Endothelial cell of umbilical vein (primary cell): ENCODE data around the gene VEGFA. TPM values are rescaled to one million over a fixed set of nuclear protein-coding genes. Genes with fewer than 3 reads are reported as not detected.

Experiments used
- BruUV-seq: library from RNA; stranded (reverse); fragments of 400-500 nt; replicated peaks from 2 replicates; lab custom pipeline; 2021; lab: Mats Ljungman, UMichigan
- CTCF ChIA-PET: fragments of 300-600, 350-600 bp; sonication (Branson Sonifier 250); formaldehyde crosslinking; loops from one replicate; lab custom pipeline; 2021; ENCODE audit warnings: antibody characterized with exemption, inconsistent platforms; lab: Charles Lee
- POLR2A ChIA-PET: fragments of 300-600, 350-600 bp; sonication (Branson Sonifier 250); formaldehyde crosslinking; loops from one replicate; lab custom pipeline; 2021; ENCODE audit warnings: antibody characterized with exemption, inconsistent platforms; lab: Charles Lee
- DNase-seq: peaks from one replicate; pipeline ENCODE4 v3.0.0-alpha.2; 2011; ENCODE audit warnings: low read depth, low spot score
- FAIRE-seq: peaks from 2 replicates; lab custom pipeline; 2011; peaks lifted over from hg19 to GRCh38; lab: Jason Lieb, UNC
- H2AFZ ChIP-seq: 2 replicates; pipeline ENCODE4 v1.6.0; 2012; ENCODE audit warnings: low read depth, low read length, control low read depth, inconsistent platforms
- H3K27ac ChIP-seq: 2 replicates; pipeline ENCODE4 v1.5.1; 2011; ENCODE audit warnings: low read depth, mild to moderate bottlenecking, control low read depth, low read length, moderate library complexity; ENCODE audit not compliant: insufficient read depth
- H3K27me3 ChIP-seq, 2 experiments: 2 replicates each; pipeline versions ENCODE4 v1.6.0 to v1.6.1; 2011; ENCODE audit warnings: low read length in 2 of 2, mixed read lengths in 1 of 2; ENCODE audit not compliant: control insufficient read depth in 2 of 2, insufficient read depth in 2 of 2
- H3K36me3 ChIP-seq, 2 experiments: 2 replicates in 1 of 2; 3 replicates in 1 of 2; pipeline ENCODE4 v1.5.1; 2011; ENCODE audit warnings: low read length in 2 of 2, mild to moderate bottlenecking in 1 of 2, moderate library complexity in 1 of 2; ENCODE audit not compliant: control insufficient read depth in 2 of 2, insufficient read depth in 2 of 2; ENCODE audit errors: extremely low read depth in 1 of 2
- H3K4me1 ChIP-seq: 3 replicates; pipeline ENCODE4 v1.5.1; 2011; ENCODE audit warnings: mild to moderate bottlenecking, low read length; ENCODE audit not compliant: control insufficient read depth, insufficient read depth; ENCODE audit errors: extremely low read depth
- H3K4me2 ChIP-seq: 2 replicates; pipeline ENCODE4 v1.6.1; 2011; ENCODE audit warnings: low read length, control low read depth, mixed read lengths; ENCODE audit not compliant: insufficient read depth
- H3K4me3 ChIP-seq, 3 experiments: fragments of 200-600 bp in 1 of 3; sonication (generic), shearing (Covaris generic) in 1 of 3; replicated peaks in 1 of 3; 2 replicates each; pipeline ENCODE4 v1.5.1; 2011 to 2016; ENCODE audit warnings: control low read depth in 3 of 3, low read length in 3 of 3, mild to moderate bottlenecking in 2 of 3, inconsistent platforms in 1 of 3, low read depth in 1 of 3, moderate library complexity in 1 of 3; ENCODE audit not compliant: insufficient read depth in 1 of 3
- H3K79me2 ChIP-seq: 2 replicates; pipeline ENCODE4 v1.6.0; 2012; ENCODE audit warnings: low read length, inconsistent platforms; ENCODE audit not compliant: control insufficient read depth, insufficient read depth
- H3K9ac ChIP-seq: replicated peaks from 2 replicates; pipeline ENCODE3; 2011; ENCODE audit warnings: low read length, control low read depth; ENCODE audit not compliant: insufficient read depth; ENCODE audit errors: extremely low read depth
- H3K9me1 ChIP-seq: replicated peaks from 3 replicates; pipeline ENCODE4 v1.6.0; 2011; ENCODE audit warnings: mild to moderate bottlenecking, low read length; ENCODE audit not compliant: control insufficient read depth, insufficient read depth; ENCODE audit errors: extremely low read depth
- H3K9me3 ChIP-seq: replicated peaks from 2 replicates; pipeline ENCODE4 v1.5.1; 2012; ENCODE audit warnings: low read length, inconsistent platforms; ENCODE audit not compliant: control insufficient read depth, insufficient read depth
- H4K20me1 ChIP-seq: replicated peaks from 2 replicates; pipeline ENCODE3; 2011; ENCODE audit warnings: mild to moderate bottlenecking, low read length; ENCODE audit not compliant: control insufficient read depth, insufficient read depth; ENCODE audit errors: extremely low read depth
- EZH2 ChIP-seq: IDR thresholded peaks from 2 replicates; pipeline ENCODE4 v1.6.1; 2012; ENCODE audit warnings: borderline replicate concordance, low read depth, mild to moderate bottlenecking, moderate library complexity, low read length, inconsistent platforms; ENCODE audit not compliant: severe bottlenecking
- FOS ChIP-seq: IDR thresholded peaks from 2 replicates; pipeline ENCODE4 v1.6.1; 2011; ENCODE audit warnings: mild to moderate bottlenecking, low read length, moderate library complexity, borderline replicate concordance; ENCODE audit not compliant: insufficient read depth
- GATA2 ChIP-seq: IDR thresholded peaks from 2 replicates; pipeline ENCODE4 v1.7.0; 2011; ENCODE audit warnings: low read depth, mild to moderate bottlenecking, moderate library complexity, mixed read lengths, low read length; ENCODE audit not compliant: insufficient read length, insufficient read depth
- JUN ChIP-seq: IDR thresholded peaks from 2 replicates; pipeline ENCODE4 v1.6.1; 2011; ENCODE audit warnings: borderline replicate concordance, low read depth; ENCODE audit not compliant: insufficient read length, insufficient read depth
- MYC ChIP-seq: IDR thresholded peaks from one replicate; pipeline ENCODE4 v1.6.1; 2011; ENCODE audit warnings: mild to moderate bottlenecking, low read depth, low read length
- POLR2A ChIP-seq: IDR thresholded peaks from 2 replicates; pipeline ENCODE4 v1.6.1; 2012; ENCODE audit warnings: low read depth, mild to moderate bottlenecking, control low read depth, low read length
- POLR2AphosphoS5 ChIP-seq: IDR thresholded peaks from 2 replicates; pipeline ENCODE4 v1.6.1; 2012; ENCODE audit warnings: low read depth, mild to moderate bottlenecking, control low read depth, low read length, moderate library complexity; ENCODE audit not compliant: insufficient read depth
- dilution Hi-C: fragments of 300-500 bp; cut with MboI; formaldehyde crosslinking; loops from one replicate; pipeline ENCODE4 v1.15.0; 2019; ENCODE audit warnings: low sequenced_read_pairs; ENCODE audit not compliant: extremely low pct_ligation_motif_present
- intact Hi-C: fragments of 100-400 bp; cut with micrococcal nuclease; formaldehyde crosslinking; loops from one replicate; pipeline ENCODE4 v1.10.0; 2022
- polyA plus RNA-seq, 4 experiments: library from polyadenylated mRNA; depleted of rRNA in 3 of 4; stranded (reverse) in 3 of 4; unstranded in 1 of 4; fragments of >200 nt; gene quantifications; 2 replicates each; pipeline versions ENCODE4 v1.2.1 to v1.2.3, GENCODE V29; 2011 to 2012; ENCODE audit warnings: missing spikeins in 1 of 4
- total RNA-seq: library from RNA; stranded (reverse); gene quantifications from 2 replicates; pipeline ENCODE4 v1.2.3, GENCODE V29; 2021
- TF ChIP-seq, protein P1 (sequence below), 2 donors: IDR thresholded peaks; 1 replicate in 1 of 2; 2 replicates in 1 of 2; pipeline ENCODE4 v1.5.1; 2011; ENCODE audit warnings: low read length in 2 of 2, mild to moderate bottlenecking in 2 of 2, moderate library complexity in 2 of 2, control low read depth in 1 of 2, inconsistent platforms in 1 of 2, low read depth in 1 of 2; ENCODE audit not compliant: insufficient read depth in 1 of 2; ENCODE audit errors: extremely low read depth in 1 of 2
- TF ChIP-seq, protein P2 (sequence below): IDR thresholded peaks from 2 replicates; pipeline ENCODE4 v1.6.1; 2011; ENCODE audit not compliant: insufficient read depth, insufficient read length

The VEGFA gene
- total and polyA plus RNA-seq, 2 donors (not counting 3 experiments of a cell fraction or from before 2014, with no cell fraction given), result 18.1 to 19.9 TPM

DNA sequence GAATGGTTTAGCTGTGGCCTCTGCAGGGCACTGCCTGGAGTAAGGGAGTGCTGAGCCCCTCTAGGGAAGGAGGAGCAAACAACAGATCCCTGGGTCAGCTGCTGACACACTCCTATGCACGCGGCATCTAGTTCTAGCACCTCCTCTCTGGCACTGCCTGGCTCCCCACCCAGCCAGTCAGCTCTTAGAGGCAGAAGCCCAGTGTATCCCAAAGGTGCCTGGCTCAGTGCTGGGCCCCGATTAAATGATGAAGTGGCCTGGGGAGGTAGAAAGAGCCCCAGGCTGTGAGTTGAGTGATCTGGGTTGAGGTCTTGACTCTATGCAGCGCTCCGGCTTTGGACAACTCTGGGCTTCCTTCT, 7.6 kb upstream of the VEGFA start:
- FAIRE-seq (no peak), DNase-seq (no peak)
- BruUV-seq, result no TSS peak
- H4K20me1 ChIP-seq, result no peaks in the 10 kb centered on the region
- no peak overlapping the region for H3K4me3 ChIP-seq
- no peaks in the 10 kb centered on the region for H3K36me3 ChIP-seq
- H3K4me2 ChIP-seq, result no peak overlapping the region
- H3K27ac ChIP-seq, result no peak overlapping the region
- no peaks in the 10 kb centered on the region for H3K9me1 ChIP-seq
- no peaks in the 10 kb centered on the region for H3K9me3 ChIP-seq
- H3K79me2 ChIP-seq, result no peaks in the 10 kb centered on the region
- ChIA-PET POLR2A (no interaction called here), CTCF (interaction anchor here (0.6 to 8.2 kb wide), 9 partner anchors 9 to 317 kb away, joined by 3 to 71 read pairs (median 4); no protein-coding TSS in a partner anchor)
- intact Hi-C loops (no loop called here), dilution Hi-C loops (no loop called here)
- H3K4me1 ChIP-seq, result no peaks in the 10 kb centered on the region
- H2AFZ ChIP-seq, result no peak overlapping the region
- no peak overlapping the region for H3K9ac ChIP-seq
- H3K27me3 ChIP-seq, result peaks cover 8 to 16% of the 10 kb centered on the region in 2 experiments
- TF ChIP-seq MYC (no peak), POLR2AphosphoS5 (no peak), FOS (no peak), GATA2 (no peak), JUN (no peak), EZH2 (no peak), POLR2A (no peak)
- TF ChIP-seq, protein P1, sequence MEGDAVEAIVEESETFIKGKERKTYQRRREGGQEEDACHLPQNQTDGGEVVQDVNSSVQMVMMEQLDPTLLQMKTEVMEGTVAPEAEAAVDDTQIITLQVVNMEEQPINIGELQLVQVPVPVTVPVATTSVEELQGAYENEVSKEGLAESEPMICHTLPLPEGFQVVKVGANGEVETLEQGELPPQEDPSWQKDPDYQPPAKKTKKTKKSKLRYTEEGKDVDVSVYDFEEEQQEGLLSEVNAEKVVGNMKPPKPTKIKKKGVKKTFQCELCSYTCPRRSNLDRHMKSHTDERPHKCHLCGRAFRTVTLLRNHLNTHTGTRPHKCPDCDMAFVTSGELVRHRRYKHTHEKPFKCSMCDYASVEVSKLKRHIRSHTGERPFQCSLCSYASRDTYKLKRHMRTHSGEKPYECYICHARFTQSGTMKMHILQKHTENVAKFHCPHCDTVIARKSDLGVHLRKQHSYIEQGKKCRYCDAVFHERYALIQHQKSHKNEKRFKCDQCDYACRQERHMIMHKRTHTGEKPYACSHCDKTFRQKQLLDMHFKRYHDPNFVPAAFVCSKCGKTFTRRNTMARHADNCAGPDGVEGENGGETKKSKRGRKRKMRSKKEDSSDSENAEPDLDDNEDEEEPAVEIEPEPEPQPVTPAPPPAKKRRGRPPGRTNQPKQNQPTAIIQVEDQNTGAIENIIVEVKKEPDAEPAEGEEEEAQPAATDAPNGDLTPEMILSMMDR (IDR thresholded peaks at IDR 0.05; ENCODE audit: extremely low read depth in 1 of 2, insufficient read depth in 1 of 2, low read depth in 1 of 2, low read length in 2 of 2), result no peak
- TF ChIP-seq, protein P2, sequence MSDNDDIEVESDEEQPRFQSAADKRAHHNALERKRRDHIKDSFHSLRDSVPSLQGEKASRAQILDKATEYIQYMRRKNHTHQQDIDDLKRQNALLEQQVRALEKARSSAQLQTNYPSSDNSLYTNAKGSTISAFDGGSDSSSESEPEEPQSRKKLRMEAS, result no peak
